Gastroesophageal sphincter (tissue), 3 donors: ENCODE data around the gene SLC7A7.

ENCODE experiments used
- CTCF ChIP-seq, 4 experiments: fragments of 200-600 bp in 2 of 4; fragments of 450-650 bp in 2 of 4; sonication (generic) in 1 of 4; IDR thresholded peaks; one replicate each; pipeline ENCODE4 v1.5.1; 2017 to 2019; ENCODE audit warnings: antibody characterized with exemption in 4 of 4, mild to moderate bottlenecking in 2 of 4, moderate library complexity in 2 of 4
- POLR2AphosphoS5 ChIP-seq: sonication (generic); formaldehyde crosslinking; IDR thresholded peaks from one replicate; pipeline ENCODE4 v1.6.1; 2017; ENCODE audit warnings: antibody characterized with exemption

- no peak for TF ChIP-seq POLR2AphosphoS5
- no peak for TF ChIP-seq CTCF (IDR thresholded peaks at IDR 0.05)
Observed at GRCh38 chr14:22774011-22774706, 41.1 kb downstream of the SLC7A7 start.
